NB4 (cell line): ENCODE results near the gene LMBRD1.

Experiments used
- CTCF ChIP-seq: IDR thresholded peaks from one replicate; pipeline ENCODE4 v1.5.1; 2012; ENCODE audit warnings: low read depth, low read length
- TF ChIP-seq, protein P1 (sequence below): IDR thresholded peaks from 2 replicates; pipeline ENCODE4 v1.6.1; 2011; ENCODE audit warnings: low read depth, low read length

DNA sequence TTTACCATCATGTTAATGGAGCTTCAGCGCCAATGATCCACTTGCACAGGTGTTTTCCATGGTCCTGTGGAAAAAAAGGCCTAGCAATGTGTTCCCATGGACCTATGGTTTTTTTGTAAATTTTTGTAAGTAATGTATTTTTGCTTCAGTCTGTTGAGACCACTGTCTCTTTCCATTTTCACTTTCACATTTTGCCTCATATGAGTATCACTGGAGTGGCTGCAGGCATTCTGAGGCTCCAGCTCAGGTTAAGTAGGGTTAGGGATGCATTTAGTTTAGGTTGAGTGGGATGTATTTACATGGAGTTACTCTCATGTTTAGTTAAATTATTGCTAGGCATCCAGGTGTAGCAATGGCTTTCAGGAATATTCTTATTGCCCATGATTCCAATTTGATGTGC lies 19.2 kb upstream of the LMBRD1 start:
- TF ChIP-seq, protein P1, sequence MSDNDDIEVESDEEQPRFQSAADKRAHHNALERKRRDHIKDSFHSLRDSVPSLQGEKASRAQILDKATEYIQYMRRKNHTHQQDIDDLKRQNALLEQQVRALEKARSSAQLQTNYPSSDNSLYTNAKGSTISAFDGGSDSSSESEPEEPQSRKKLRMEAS, result no peak
- TF ChIP-seq CTCF, result no peak
